Prostate gland (tissue), 2 donors: ENCODE measurements around the gene KLHL29.

Experiments used
- POLR2AphosphoS5 ChIP-seq: sonication (generic); formaldehyde crosslinking; IDR thresholded peaks from one replicate; pipeline ENCODE4 v1.6.1; 2017; ENCODE audit warnings: antibody characterized with exemption
- TF ChIP-seq, protein P1 (sequence below), 4 experiments: fragments of 200-600 bp in 2 of 4; fragments of 450-650 bp in 2 of 4; sonication (generic) in 2 of 4; IDR thresholded peaks; 1 replicate in 3 of 4; 2 replicates in 1 of 4; pipeline ENCODE4 v1.5.1; 2016 to 2019; ENCODE audit warnings: antibody characterized with exemption in 4 of 4, mild to moderate bottlenecking in 2 of 4, moderate library complexity in 2 of 4

DNA sequence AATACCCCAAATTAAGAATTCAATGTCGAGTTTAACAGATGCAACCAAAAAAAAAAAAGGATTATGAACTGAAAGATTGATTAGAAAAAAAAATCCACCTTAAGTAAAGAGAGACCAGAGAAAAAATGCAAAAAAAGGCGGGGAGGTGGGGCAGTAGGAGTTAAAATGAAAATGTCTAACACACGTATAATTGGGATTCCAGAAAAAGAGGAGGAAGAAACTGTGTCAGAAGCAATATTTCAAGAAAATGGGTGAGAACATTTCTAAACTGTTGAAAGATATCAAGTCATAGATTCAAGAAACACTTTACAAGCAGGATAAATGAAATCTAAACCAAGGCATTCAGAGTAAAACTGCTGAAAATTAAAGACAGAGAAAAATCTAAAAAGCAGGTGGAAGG, 226.9 kb downstream of the KLHL29 start:
- TF ChIP-seq POLR2AphosphoS5, result no peak
- TF ChIP-seq, protein P1, sequence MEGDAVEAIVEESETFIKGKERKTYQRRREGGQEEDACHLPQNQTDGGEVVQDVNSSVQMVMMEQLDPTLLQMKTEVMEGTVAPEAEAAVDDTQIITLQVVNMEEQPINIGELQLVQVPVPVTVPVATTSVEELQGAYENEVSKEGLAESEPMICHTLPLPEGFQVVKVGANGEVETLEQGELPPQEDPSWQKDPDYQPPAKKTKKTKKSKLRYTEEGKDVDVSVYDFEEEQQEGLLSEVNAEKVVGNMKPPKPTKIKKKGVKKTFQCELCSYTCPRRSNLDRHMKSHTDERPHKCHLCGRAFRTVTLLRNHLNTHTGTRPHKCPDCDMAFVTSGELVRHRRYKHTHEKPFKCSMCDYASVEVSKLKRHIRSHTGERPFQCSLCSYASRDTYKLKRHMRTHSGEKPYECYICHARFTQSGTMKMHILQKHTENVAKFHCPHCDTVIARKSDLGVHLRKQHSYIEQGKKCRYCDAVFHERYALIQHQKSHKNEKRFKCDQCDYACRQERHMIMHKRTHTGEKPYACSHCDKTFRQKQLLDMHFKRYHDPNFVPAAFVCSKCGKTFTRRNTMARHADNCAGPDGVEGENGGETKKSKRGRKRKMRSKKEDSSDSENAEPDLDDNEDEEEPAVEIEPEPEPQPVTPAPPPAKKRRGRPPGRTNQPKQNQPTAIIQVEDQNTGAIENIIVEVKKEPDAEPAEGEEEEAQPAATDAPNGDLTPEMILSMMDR (IDR thresholded peaks at IDR 0.05), result no peak
